GM21737 (cell line): Measurements from ENCODE around the gene PTPRH.
A peak's percentile ranks its signal among the peaks of the same experiment; 100 is the strongest.
"Not testable (repeated sequence)": the region's sequence is repeated elsewhere in the genome, so short reads cannot be mapped to it uniquely, and the experiment has no call there.

Experiments used
- ATAC-seq: cut with Tn5 transposase; IDR thresholded peaks from one replicate; pipeline ENCODE4 v1.9.1; 2021; ENCODE audit warnings: mild to moderate bottlenecking, moderate library complexity; ENCODE audit not compliant: unreplicated experiment

Gene PTPRH

DNA sequence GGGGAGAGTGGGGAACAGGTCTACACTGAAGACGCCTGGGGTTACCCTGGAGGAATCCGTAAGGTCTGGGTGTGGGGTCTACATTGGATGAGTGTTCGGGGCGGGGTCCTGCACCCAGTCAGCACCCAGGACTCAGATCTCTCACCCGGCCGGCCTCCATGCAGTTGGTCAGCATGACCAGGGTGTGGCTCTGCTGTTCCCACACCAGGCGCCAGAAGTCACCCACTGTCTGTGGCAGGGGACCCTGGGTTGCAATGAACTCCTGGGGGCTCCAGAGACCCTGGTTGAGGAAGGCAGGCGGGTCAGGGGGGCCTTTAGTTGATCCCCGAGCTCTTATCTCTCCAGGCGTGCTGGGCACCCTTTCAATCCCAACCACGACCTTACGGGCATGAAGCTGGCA is 23.2 kb downstream of the PTPRH start:
- no peak for ATAC-seq

DNA sequence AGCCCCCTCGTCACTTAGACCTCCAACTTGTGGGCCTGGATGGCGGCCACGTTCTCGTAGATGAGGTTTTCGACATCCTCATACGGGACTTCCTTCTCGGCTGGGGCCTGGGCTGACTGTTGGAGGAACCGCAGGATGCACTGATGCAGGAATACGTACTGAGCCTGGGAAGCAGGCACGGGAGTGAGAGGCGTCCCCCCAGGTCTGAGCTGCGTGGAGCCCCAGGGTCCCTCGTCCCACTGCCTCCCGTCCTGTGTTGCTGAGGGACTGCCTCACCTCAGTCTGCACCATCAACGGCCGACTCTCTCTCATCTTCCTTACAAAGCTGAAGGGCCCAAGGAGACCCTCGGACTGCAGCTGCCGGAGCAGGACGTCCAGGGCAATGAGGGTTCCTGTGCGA is 27.6 kb downstream of the PTPRH start:
- no peak for ATAC-seq

DNA sequence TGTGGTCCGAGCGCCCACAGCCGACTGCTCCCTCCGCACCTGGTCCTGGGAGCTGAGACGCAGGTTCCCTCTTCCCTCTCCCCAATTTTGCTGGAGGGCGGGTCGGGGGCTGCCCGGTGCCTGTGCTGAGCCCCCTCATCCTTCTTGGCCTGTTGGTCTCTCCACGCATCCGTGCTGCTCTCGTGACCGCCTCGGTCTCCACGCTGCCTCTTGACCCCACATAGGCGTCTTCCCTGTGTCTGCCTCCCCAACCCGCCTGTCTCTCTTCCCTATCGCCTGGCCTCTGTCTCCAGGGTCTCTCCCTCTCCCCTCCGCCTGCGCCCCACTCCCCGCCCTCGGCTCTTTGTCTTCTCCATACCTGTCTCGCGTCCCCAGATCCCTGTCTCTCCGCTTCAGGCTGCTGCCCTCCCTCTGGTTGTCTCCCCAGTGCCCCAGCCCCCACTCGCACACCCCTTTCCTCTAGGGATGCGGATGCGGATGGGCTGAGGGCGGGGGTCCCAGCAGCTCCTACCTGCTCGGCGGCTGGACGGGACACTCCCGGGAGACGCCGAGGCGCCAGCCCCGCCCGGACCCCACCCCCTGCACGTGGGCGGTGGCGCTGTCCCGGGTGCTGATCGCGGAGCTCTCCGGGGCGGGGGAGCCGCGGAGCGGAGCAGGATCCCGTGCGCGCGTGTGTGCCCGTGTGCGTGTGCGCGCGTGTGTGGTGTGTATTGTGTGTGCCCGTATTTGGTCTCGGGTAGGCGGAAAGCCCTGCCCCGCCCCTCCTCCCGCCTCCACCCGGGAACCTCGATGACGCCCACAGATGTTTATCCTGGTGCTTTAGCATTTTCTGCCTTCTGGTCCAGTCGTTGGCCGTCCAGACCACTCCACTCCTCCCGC is 29.5 kb downstream of the PTPRH start, which contains the start of gene SYT5:
TSS of gene SYT5 (minus strand) at position 684 of the 879 bp plus-strand sequence. CDS start 1,248 bp downstream, outside the sequence.
- no peak for ATAC-seq

DNA sequence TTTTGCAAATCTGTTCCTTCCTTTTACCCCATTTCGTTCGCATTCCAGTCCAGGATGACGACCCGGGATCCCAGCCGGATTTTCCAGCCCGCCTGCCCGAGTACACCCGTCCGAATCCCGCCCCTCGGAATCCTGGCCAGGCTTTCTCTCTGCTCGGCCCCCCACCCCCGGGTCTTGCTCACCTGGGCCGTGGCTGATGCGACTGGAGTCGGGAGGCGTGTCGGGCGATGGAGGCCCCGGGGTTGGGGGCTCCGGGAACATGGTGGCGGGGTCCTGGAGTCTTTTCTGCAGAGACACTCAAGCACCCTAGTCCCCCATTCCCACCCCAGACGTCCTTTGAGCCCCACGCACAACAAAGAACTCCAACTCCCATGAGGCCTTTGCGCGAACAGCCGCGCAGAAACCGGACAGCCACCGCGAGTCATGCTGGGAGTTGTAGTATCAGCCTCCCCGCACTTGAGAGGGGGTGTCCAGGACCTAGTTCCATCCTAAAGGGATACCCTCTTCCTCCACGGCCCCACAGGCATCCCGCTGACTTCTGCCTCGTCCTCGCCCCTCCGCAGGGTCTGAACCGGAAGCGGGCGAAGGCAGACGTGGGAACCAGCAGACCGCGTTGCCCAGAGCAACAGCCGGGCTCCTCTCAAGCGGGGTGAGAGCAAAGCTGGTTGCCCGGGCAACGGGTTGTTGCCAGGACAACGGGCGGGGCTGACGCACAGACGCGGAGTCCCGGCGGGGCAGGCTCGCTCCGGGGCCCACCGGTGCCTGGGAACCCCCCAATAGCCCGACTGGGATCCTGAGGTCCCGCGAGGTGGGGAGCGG is 30.3 kb downstream of the PTPRH start:
- ATAC-seq: peak; percentile 68

DNA sequence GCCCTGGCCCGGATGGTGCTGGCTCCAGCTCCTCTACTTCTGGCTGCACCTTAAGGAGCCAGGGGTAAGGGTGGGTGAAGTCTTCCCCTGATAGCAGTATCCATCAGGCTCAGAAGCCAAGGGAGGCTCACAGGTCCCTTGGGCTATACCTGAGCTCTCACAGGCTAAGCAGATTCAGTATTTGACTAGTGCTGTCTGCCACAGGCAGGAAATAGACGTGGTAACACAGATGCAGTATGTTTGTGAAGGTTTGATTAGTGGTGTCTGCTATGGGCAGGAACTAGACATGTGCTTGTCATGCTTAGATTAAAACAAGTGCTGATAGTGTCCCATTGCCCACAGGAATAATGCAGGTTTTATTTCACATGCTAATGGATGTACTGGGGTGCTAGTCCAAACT is 33.2 kb downstream of the PTPRH start:
- no peak for ATAC-seq

DNA sequence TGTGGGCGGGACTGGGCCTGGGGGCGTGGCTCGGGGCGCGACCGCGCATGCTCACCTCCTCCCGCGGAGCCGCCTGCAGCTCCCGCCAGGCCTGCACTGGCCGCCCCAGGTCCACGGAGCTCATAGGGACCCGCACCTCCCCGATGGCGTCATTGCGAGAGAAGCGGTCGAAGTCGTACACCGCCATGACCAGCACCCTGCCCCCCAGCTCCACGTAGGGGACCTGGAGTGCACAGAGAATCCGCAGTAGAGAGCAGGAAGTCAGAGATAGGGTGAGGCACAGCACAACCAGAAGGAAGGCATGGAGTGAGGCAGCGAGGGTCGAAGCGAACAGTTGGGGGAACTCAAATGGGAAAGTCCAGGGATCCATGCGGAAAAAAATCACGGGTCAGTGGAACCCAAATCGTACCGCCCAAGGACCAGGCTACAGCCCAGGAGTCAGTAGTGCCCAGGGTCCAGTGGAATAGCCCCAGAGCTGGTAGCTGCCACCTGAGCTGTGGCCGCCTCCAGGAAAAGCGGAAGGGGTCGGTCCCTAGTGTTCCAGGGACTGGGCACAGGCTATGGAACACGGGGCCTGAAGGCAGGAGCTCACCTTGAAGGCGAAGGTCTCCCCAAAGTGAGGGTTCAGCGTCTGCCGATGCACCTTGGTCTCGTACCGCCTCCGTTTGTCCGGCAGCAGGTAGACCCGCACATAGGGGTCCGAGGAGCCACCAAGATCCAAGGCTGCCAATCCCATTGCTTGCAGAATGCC is 34.0 kb downstream of the PTPRH start:
- no peak for ATAC-seq

DNA sequence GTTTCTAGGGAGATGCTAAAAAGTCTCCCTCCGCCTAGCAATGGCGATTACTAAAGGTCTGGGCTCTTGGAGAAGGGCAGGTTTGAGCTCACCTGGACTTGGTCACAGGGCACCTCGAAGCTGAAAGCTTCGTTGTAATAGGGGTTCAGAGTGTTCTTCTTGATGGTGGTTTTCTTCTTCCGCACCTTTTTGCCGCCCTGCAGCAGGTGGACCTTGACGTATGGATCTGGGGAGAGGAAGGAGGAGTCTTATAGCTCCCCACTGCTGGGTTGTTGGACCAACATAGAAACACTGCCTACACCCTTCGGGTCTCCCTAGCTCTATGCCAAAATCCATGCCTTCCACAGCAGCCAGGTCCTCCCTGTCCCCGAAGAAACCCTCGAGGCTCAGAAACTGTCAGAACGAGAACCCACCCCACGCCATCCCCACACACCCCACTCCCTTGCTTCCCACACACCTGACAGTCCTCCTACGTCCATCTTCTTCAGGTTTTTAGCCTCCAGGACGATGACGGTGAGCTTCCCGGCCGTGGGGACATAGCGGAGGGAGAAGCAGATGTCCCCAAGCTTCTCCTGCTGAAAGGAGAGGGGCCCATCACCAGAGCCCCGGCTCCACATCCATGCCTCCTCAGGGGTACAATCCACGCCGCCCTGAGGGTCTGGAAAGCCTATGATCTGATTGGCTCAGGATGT is 34.7 kb downstream of the PTPRH start:
- no peak for ATAC-seq

DNA sequence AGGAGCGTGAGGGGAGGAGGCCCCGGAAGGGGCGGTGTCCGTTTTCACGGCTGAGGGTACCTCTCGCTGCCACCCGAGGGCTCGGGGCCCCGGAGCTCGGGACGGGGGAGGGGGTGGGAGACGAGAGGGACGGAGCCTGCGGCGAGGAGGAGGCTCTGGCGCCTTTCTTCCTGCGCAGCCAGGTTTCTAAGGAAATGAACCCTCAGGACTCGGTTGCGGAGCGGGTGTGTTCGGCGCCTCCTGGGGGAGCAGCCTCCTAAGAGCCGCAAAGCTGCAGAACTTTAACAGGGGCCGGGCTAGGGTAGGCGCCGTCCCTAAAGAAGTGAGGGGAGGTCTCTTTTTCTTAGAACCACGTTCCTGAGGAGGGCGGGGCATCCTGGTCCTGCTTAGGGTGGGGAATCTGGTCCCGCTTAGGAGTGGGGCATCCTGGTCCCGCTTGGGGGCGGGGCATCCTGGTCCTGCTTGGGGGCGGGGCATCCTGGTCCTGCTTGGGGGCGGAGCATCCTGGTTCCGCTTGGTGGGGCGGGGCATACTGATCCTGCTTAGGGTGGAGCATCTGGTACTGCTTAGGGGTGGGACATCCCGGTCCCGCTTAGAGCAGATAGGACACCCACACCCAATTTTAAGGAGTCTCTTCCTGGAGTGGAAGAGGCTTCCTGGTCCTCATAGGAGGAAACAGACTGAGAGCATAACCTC is 35.4 kb downstream of the PTPRH start:
- ATAC-seq: no peak

DNA sequence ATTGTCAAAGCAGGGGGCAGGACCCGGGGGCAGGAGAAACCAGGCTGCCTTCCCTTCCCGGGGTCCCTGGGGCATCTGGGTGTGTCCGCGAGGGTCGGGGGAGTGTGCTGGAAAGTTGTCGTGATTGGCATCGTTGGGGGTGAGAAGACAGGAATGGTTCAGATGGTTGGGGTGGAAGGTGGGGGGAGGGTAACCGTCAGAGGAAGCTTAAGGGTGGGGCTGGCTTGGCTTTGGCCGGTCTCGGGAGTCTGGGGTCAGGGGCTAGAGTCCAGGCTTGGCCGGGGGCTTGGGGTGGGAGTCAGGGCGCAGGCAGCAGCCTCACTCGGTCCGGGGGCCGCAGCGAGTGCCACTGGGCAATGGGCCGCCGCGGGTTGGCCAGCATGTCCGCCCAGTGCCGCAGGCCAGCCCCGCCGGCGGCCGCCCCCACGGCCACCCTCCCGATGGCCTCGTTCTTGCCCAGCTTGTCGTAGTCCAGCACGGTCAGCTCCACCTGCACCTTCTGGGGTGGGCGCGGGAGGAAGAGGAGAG is 36.1 kb downstream of the PTPRH start:
- ATAC-seq: no peak

DNA sequence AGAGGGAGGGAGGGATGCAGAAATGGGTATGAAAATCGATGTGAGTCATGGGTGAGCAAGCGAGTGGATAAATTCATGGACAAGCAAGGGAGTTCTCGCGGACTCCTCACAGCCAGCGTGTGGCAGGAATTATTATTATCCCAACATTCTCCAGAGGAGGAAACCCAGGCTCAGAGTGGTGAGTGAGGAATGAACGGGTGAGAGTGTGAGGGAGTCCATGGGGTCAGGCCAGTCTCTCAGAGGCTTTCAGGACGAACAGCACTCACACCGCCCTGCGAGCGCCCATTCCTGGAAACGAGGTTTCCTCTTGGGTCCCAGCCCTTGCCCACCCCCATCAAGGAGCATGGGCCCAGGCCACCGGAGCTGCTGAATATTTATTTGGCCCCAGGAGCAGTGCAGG is 36.6 kb downstream of the PTPRH start:
- no peak for ATAC-seq

DNA sequence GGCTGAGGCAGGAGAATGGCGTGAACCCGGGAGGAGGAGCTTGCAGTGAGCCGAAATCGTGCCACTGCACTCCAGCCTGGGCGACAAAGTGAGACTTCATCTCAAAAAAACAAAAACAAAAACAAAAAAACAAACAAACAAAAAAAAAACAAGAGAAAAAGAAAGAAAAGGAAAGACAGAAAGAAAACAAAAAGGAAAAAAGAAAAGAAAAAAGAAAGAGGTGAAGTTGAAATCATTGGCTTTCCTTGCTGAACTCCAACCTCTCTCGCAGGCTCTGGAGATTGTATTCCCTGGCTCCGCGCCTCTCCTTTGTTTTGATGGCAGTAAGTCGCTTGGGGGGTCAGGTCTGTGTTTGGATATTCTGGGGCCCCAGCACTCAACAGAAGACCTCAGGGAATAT is 37.0 kb downstream of the PTPRH start:
- not testable (repeated sequence) for ATAC-seq

DNA sequence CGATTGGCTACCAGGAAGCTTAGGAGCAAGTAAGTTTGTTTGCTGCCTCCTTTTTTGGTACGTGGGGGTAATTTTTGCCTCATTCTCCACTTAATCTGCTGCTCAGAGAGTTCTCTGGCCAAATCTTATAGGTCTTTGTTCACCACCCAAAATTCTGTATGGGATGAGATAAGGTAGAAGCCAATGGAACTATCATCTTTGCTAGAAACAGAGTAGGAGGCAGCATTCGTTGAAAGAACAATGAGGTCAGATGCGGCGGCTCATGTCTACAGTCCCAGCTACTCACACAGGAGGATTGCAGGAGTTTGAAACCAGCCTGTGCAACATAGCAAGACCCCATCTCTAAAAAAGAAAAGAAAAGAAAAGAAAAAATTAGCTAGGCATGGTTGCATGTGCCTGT is 37.9 kb downstream of the PTPRH start:
- no peak for ATAC-seq

DNA sequence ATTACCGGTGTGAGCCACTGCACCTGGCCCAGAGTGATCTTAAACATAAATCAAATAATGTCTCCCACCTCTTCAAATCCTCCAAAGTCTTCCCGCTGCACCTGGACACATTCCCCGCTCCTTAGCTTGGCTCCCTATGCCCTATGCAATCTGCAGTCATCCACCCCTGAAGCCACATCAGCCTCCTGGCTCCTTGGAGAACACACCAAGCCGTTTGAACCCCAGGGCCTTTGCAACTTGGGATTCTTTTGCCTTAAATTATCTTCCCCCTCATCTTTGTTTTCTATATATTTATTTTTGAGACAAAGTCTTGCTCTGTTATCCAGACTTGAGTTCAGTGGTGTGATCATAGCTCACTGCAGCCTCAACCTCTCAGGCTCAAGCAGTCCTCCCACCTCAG is 40.2 kb downstream of the PTPRH start:
- no peak for ATAC-seq

DNA sequence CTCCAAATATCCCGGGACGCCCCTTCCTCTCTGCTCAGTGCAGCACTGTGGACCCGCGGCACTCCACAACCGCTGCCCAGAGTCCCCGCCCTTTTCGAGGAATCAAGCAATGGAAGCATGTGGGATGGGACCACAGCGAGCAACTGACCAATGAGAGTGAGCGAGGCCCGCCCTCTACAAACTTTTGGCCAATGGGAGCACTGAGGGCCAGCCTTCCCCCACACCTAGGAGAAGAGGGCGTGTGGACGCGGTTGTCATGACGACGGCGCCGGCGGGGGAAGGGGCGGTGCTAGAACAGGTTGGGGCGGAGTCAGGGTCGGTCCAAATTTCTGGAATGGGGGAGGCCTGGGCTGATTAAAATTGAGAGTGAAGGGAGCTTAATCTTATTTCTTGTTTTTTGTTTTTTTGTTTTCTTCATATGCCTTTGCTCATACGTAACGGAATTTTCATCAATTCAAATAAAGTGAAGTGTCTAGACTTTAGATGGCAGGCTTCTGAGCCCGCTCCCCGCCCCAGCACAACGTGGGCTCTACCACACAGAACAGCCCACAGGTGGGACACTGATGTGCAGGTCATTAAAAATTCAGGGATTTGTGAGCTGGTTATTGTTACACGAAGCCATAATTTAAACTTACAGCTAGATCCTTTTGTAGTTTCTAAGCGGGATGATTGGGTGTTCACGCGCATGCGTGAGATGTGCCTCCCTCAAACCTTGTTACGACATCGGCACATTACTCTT is 42.6 kb downstream of the PTPRH start, which contains the start of gene DNAAF3:
TSS of gene DNAAF3 (minus strand) at position 84 of the 739 bp plus-strand sequence. CDS start 200 bp downstream, outside the sequence.
- ATAC-seq: peak; percentile 79

DNA sequence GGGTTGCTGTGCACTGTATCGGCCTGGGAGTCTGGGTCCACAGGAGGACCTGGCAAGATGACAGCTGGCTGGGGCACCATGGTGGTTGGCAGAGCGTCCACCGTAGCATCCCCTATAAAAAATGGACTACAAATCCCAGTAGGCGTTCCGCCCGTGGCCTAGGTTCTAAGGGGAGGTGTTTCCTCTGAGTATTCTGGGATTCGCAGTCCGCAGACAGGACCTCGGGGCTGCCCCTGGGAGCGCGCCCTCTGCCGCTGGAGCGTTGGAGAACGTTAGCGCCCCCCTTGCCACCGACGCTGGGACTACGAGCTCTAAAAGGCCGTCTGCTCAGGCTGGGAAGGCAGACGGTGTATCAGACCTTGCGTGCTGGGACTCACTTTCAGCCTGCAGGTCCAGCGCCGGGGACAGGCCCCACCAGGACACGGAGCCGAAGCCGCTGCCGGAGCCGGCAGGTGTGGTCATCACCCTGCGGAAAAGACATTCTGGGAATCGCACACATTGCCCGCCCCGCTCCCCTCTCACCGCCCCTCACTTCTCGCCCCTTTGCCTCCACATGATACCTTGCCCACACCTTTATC is 43.3 kb downstream of the PTPRH start:
- ATAC-seq: peak; percentile 25

DNA sequence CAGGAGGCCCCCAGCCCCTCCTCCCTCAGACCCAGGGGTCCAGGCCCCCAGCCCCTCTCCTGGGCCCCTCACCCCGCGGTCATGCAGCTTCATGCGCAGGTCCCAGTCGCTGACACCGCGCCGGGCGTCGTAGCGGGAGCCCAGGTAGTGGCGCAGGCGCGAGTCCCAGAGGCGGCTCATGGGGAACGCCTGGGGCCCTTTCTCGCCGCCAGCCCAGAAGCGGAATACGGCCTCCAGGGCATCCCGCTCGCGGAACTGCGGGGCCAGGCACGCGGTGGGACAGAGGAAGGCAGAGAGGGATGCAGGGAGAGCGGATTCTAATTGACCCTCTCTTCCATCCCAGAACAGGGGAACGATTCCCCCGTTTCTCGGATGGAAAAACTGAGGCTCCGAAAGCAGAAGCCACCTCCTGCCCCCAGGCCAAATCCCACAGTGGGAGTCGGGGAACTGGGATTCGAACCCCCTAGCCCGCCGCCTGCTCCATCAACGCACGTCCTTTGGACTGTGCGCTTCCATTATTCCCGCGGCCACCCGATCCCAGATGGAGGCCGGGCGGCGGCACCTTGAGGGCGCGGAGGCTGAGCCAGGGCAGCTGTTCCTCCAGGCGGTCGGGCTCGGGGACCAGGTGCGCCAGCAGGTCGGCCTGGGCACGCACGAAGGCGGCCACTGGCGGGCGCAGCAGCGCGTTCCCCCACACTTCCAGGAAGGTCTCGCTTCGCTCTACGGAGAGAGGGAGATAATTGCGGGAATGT is 47.6 kb downstream of the PTPRH start:
- ATAC-seq: no peak

DNA sequence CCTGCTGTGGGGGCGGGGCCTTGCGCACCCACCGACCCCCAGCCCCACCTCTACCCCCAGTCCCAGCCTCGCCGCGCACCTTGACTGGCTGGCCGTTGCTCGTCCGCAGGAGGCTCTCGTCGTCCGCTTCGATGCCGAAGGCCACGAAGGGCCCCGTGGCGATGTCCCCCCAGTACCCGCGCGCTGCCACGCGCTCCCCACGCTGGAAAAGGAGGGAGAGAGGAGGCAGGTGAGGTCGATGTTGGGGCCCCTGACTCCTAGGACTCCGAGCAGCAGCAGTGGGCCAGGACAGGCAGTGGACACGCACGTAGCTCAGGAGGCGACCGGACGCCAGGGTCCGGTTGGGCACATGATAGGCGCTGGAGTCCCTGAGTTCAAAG is 48.3 kb downstream of the PTPRH start:
- no peak for ATAC-seq
